ENCODE results near the gene FADS3. TPM values are rescaled to one million over a fixed set of nuclear protein-coding genes. Genes with fewer than 3 reads are reported as not detected.
A peak's percentile ranks its signal among the peaks of the same experiment; 100 is the strongest.

FADS3 gene
- total and polyA plus RNA-seq, 9 of the 15 experiments (the other 6 are each of a cell fraction or from before 2014, with no cell fraction given) = 0.97 to 148 (median 92.7) TPM

DNA sequence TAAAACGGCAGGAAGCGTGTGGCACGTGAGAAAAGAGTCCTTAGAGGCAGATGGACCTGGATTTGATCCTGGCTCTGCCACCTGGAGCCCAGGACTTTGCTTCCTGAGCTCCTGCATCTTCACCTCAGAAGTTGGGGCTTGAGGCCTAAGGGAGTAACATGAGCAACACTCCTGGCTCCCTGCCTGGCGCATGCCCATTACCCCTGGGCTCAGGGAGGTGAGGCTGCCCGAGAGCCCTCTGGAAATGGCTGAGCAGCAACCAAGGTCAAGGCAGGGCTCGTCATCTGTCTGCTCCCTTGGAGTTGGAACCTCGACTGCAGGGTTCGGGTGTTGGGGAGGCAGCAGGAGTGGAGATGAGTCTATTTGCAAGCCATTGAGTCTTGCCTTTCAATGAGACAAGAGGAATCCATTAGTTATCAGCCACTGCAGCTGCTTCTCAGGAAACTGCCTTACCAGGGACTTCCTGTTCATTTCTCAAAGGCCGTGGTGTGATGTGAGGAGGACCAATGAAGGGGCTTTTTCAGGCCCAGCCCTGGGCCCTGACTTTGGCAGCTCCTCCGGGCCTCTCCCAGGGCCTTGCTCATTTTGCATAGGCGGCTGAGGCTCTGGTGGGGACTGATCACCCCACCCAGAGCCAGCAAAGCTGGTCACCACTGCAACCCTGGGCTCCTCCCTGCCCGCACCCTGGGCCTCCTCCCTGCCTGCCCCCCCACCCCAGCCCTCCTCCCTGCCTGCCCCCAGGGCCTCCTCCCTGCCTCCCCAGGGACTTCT, 56.9 kb downstream of the FADS3 start (continued):
- TF ChIP-seq, protein P1, sequence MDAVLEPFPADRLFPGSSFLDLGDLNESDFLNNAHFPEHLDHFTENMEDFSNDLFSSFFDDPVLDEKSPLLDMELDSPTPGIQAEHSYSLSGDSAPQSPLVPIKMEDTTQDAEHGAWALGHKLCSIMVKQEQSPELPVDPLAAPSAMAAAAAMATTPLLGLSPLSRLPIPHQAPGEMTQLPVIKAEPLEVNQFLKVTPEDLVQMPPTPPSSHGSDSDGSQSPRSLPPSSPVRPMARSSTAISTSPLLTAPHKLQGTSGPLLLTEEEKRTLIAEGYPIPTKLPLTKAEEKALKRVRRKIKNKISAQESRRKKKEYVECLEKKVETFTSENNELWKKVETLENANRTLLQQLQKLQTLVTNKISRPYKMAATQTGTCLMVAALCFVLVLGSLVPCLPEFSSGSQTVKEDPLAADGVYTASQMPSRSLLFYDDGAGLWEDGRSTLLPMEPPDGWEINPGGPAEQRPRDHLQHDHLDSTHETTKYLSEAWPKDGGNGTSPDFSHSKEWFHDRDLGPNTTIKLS (IDR thresholded peaks at IDR 0.05; ENCODE audit: borderline replicate concordance, low read depth) = peak; percentile 50; the same call in 1 of the 2 replicates
- TF ChIP-seq ZNF143 (CRISPR knock-in tag; IDR thresholded peaks at IDR 0.05) (no peak), BRCA1 (IDR thresholded peaks at IDR 0.05) (no peak), BRCA1 (CRISPR knock-in tag; IDR thresholded peaks at IDR 0.05) (no peak), POLR3A (IDR thresholded peaks at IDR 0.05; ENCODE audit: borderline replicate concordance, extremely low read depth, insufficient read depth, insufficient read length) (no peak), GTF2F1 (IDR thresholded peaks at IDR 0.05; ENCODE audit: low read depth, low read length) (peak; percentile 72; the same call in 1 of the 2 replicates), KLF13 (tag; IDR thresholded peaks at IDR 0.05; ENCODE audit: borderline replicate concordance, low read depth) (peak; percentile 42; the same call in 1 of the 2 replicates), HNRNPUL1 (IDR thresholded peaks at IDR 0.05; ENCODE audit: low read length) (no peak), EP400 (IDR thresholded peaks at IDR 0.05) (peak; percentile 55; the same call in 1 of the 2 replicates), ZC3H8 (IDR thresholded peaks at IDR 0.05) (no peak), CTBP1 (IDR thresholded peaks at IDR 0.05; ENCODE audit: borderline replicate concordance) (peak; percentile 31; the same call in 1 of the 2 replicates), ARID1B (IDR thresholded peaks at IDR 0.05) (peak; percentile 94), KDM1A (IDR thresholded peaks at IDR 0.05) (no peak; a peak in 1 of 4 replicates), PTRF (tag; IDR thresholded peaks at IDR 0.05) (peak; percentile 63; the same call in 1 of the 2 replicates), THRAP3 (IDR thresholded peaks at IDR 0.05; ENCODE audit: borderline replicate concordance) (no peak; the same call in 1 of the 2 replicates), XRCC4 (IDR thresholded peaks at IDR 0.05; ENCODE audit: extremely low read depth, insufficient read depth, insufficient read length) (no peak), BRD9 (IDR thresholded peaks at IDR 0.05; ENCODE audit: low read depth, partially characterized antibody) (peak; percentile 97)
- TF ChIP-seq, protein P2, sequence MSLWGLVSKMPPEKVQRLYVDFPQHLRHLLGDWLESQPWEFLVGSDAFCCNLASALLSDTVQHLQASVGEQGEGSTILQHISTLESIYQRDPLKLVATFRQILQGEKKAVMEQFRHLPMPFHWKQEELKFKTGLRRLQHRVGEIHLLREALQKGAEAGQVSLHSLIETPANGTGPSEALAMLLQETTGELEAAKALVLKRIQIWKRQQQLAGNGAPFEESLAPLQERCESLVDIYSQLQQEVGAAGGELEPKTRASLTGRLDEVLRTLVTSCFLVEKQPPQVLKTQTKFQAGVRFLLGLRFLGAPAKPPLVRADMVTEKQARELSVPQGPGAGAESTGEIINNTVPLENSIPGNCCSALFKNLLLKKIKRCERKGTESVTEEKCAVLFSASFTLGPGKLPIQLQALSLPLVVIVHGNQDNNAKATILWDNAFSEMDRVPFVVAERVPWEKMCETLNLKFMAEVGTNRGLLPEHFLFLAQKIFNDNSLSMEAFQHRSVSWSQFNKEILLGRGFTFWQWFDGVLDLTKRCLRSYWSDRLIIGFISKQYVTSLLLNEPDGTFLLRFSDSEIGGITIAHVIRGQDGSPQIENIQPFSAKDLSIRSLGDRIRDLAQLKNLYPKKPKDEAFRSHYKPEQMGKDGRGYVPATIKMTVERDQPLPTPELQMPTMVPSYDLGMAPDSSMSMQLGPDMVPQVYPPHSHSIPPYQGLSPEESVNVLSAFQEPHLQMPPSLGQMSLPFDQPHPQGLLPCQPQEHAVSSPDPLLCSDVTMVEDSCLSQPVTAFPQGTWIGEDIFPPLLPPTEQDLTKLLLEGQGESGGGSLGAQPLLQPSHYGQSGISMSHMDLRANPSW (CRISPR knock-in tag; IDR thresholded peaks at IDR 0.05) = no peak
- TF ChIP-seq, protein P3, sequence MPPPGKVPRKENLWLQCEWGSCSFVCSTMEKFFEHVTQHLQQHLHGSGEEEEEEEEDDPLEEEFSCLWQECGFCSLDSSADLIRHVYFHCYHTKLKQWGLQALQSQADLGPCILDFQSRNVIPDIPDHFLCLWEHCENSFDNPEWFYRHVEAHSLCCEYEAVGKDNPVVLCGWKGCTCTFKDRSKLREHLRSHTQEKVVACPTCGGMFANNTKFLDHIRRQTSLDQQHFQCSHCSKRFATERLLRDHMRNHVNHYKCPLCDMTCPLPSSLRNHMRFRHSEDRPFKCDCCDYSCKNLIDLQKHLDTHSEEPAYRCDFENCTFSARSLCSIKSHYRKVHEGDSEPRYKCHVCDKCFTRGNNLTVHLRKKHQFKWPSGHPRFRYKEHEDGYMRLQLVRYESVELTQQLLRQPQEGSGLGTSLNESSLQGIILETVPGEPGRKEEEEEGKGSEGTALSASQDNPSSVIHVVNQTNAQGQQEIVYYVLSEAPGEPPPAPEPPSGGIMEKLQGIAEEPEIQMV (tag; conservative IDR thresholded peaks at IDR 0.05; ENCODE audit: low read depth) = 0 out of 2 replicates have a peak, but pooled peaks have one; percentile 57
- TF ChIP-seq, protein P4, sequence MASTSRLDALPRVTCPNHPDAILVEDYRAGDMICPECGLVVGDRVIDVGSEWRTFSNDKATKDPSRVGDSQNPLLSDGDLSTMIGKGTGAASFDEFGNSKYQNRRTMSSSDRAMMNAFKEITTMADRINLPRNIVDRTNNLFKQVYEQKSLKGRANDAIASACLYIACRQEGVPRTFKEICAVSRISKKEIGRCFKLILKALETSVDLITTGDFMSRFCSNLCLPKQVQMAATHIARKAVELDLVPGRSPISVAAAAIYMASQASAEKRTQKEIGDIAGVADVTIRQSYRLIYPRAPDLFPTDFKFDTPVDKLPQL (IDR thresholded peaks at IDR 0.05; ENCODE audit: extremely low read depth, insufficient read length) = peak; percentile 54
- TF ChIP-seq, protein P5, sequence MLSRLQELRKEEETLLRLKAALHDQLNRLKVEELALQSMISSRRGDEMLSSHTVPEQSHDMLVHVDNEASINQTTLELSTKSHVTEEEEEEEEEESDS (CRISPR knock-in tag; IDR thresholded peaks at IDR 0.05) = no peak

Measured in K562 (cell line).